ENCODE data around the gene GAS2L1.

Gene GAS2L1

DNA sequence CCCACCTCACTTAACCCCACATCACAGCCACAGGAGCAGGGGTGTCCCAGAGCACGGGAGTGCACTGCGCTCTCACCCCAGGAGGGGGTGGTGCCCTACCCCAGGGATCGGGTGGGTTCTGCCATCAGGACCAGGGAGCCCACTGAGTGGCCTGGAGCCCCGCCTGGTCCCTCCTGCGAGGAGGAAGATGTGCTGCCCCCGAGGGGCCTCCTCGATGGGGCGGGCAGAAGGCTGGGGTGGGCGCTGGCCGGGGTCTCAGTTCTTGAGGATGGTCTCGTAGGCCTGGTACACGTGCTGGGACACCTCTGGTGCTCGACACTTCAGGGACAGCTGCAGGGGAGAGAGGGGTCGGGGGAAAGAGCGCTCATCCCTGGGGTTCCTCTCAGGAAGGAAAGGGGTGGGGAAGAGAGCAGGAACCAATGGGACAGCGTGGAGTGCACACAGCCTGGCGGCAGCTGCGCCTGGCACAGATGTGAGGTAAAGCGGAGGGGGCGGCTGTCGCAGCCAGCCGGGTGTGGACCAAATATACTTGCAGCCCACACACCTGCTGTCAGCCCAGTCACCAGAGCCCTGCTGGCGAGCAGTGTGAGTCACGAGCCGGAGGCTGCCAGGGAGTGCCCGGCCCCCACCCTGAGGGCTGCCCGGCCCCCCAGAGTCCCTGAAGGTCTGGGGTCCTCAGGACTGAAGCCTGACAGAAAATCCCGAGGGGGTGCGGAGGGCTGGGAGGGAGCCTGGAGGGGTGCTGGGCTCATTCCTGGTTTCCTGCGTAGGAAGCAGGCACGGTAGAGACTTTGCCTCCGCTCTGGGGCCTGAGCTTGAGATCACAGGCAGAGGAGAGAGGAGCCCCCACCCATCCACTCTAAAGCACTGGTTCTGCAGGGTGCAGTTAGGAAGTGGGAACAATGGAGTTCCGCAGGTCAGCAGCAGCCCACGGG lies 22.4 kb downstream of the GAS2L1 start:
- no peak for DNase-seq

DNA sequence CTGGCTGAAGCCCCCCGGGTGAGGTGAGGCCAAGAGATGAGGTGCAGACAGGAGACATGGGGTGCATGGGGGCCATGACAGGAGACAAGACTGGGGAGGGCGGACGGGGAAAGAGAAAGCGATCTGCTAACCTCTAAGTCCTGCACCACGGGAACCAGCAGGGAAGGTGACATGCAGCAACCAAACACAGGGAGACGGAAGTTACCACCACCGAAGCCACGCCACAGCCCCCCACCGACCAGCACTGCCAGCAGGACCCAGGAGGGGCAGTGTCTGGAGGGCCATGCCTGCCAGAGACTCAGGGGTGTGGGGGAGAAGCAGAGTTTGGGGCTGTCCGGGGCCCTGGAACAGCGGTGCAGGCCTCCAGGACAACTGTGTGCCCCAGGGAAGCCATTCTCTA lies 23.1 kb downstream of the GAS2L1 start:
- DNase-seq, result no peak

DNA sequence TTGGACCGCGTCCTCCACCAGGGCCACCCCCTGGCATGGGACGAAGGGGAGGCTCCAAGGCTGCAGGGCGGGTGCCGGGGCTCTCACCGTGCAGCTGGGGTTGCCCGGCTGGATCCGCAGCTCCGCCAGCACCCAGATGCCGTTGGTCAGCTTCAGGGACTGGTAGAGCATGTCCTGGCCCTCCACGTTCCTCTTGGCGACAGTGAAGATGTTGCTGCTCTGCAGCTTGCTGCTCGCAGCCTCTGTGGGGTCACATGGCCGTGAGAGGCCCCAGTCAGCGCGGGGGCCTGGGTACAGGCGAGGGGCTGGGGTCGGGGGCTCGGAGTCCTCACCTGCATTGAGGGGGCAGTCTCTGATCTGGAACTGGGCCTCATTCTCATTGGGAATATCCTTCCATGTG lies 23.8 kb downstream of the GAS2L1 start:
- no peak for DNase-seq

DNA sequence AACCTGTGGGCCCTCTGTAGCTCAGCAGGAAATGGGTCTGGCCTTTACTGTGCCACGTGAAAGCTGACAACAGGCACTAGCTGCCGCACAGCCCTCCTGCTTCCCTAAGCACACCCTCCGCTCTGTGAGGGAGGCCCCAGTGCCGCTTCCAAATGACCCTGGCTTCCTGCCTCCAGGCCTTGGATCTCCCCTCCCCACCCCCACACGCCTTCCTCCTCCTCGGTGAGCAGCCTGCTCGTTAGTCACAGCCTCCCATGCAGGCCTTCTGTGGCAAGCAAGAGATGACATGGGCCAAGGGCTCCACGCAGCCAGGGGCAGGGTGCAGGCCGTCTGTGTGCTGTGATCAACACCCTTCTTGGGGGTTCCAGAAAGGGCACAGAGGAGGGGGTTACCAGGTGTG lies 24.3 kb downstream of the GAS2L1 start:
- no peak for DNase-seq

DNA sequence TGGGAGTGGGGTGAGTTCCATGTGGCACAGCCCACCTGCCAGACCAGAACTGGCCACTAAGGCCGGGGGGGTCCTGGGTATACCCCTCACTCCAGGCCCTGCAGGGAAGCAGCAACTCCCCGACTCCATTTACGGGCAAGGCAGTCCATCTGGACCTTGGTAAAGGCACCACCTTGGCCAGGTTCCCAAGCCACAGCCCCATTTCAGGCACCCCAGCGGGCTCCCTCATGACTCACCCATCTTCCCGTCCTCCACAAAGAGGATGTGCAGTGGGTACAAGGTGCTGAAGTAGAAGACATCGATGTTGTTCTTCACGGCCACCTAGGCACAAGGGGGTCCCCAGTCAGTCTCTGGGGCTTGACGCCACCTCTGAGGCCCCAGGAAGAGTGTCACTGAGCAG lies 24.8 kb downstream of the GAS2L1 start:
- no peak for DNase-seq

DNA sequence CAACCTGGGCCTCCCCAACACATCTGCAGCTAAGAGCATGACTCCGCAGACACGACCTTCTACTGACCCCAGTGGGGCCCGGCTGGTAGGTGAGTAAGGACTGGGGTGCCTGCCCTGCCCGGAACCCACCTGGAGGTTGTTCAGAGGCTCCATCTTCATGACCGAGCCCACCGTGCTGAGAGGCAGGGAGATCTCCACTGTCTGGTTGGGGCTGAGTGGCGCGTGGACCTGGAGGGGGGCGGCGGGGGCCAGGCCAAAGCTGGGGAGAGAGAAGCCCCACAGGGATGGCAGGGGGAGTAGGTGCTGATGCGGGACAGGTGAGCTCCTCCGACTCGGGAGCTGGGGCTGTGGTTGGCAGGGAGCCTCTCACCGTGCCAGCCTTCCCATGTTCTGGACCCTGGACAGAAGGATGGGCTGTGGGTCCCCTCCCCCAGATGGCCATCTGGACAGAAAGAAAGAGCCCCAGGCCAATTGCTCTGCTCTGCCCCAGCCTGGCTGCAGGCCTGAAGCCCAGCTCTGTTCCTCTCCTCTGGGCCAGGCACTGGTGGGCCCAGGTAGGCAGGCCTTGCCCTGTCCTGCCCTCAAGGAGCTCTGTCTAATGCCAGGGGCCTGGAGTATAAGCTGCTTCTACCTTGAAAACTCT lies 25.3 kb downstream of the GAS2L1 start:
- no peak for DNase-seq

DNA sequence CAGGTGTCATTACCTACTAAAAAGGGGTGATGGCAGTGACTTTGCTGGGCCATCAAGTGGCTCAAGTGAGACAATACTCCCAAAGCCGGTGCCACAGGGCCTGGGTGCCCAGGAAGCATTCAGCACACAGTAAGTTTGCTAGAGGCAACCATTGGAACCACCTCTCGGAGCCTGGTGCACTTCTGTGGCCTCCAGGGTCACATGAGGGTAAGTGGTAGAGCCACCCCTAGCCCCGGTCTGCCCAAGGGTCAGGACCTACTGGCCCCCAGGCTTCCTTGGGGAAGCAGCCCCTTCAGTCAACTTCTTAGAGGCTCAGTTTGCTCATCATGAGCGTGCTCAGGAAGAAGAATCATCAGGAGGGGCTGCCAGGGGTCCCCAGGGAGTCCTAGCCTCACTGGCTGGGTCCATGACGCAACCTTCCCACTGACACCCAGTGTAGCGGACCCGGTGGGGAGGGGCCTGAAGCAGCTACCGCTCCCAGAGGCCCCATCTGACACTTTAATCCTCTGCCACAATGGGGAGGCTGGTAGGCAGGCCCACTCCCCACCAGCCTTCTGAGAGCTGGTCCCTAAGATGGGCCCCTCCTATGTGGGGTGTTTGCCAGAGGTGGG lies 26.5 kb downstream of the GAS2L1 start:
- DNase-seq, result no peak

DNA sequence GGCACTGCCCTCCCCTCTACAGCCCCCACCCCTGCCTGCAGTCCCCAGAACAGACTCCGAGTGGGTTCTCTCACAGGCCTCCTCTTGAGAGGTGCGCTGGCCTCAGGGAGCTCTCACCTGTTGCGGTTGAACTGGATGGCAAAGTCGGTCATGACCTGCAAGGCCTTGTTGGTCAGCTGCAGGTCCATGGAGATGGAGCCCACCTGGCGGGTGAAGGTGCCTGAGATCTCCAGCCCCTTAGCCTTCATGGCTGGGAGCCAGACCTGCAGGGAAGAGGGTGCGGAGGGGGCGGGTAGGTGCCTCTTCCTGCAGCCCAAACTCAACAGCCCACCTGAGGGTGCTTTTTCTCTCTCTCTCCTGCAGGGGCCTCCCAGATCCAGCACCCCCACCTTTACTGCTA lies 27.7 kb downstream of the GAS2L1 start:
- DNase-seq, result no peak

DNA sequence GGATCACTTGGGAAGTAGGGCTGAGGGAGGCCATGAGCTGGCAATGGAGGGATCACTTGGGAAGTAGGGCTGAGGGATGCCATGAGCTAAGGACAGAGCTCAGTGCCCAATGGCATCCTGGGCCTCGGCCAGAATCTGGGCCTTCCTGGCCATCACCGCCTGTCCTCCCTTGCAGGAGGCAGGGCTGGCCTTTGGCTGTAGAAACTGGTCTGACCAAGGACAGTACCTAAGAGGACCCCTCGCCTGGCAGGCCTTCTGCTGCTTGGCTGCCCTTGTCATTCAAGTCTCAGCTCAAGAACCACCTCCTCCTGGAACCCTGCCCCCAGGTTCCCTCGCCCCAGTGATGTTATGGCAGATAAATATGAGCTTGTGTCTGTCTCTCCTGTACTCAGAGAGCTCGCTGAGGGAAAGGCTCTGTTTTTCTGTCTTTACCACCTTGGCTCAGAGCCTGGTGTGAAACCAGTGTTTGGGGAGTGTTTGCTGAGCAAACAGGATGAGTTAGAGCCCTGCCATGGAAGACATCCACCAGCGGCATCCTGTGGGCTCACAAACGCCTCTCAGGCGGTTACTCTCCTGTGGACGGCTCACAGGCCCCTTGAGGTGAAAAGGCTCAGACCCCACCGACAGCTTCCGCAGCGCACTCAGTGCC lies 28.4 kb downstream of the GAS2L1 start:
- no peak for DNase-seq

DNA sequence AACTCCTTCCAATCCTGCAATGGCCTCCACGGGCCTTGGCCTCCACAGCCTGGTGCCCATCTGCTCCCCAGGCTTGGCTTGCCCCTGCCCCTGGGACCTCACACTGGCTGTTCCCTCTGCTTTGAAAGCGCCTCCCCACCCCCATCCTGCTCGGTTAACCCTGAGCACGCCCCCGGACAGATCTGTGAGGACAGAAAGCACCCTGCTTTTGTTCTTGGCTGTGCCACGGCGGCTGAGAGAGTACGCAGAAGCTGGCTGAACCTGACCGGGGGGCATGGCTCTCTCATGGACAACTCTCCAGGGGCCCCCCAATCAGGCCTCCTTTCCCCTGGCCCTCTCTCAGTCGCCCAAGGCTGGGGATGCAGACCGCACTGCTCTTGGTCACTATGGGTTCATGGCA lies 29.2 kb downstream of the GAS2L1 start:
- DNase-seq, result no peak

DNA sequence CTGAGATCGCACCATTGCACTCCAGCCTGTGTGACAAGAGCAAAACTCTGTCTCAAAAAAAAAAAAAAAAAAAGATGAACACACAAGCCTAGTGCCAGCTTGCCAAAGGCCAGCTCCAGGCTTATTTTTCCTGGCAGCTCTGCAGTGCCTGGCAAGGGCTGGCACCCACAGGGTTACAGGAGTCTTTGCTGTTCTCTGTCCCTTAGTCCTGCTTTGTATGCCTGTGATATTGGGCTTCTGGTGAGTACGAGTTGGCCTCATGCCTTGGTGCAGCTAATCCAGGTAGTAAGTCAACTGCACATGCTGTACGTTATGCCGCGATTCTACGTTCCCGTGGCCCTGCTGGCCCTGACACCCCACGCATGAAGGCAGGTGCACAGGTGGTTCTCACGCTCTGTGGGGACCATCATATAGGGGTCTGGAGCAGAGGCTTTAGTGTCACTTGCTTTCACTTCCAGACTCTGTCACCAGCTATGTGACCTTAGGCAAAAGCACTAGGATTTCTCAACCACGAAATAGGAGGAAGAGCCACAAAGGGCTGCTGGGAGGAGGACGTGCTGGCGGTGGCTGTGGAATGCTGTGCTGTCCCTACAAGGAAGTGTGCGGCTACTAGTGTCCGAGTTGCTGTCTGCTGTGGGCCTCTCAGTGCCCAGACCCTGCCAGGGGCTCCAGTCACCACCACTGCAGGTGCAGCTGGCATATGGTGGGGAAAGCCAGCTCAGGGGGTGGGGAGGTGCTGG lies 30.5 kb downstream of the GAS2L1 start:
- DNase-seq, result no peak

DNA sequence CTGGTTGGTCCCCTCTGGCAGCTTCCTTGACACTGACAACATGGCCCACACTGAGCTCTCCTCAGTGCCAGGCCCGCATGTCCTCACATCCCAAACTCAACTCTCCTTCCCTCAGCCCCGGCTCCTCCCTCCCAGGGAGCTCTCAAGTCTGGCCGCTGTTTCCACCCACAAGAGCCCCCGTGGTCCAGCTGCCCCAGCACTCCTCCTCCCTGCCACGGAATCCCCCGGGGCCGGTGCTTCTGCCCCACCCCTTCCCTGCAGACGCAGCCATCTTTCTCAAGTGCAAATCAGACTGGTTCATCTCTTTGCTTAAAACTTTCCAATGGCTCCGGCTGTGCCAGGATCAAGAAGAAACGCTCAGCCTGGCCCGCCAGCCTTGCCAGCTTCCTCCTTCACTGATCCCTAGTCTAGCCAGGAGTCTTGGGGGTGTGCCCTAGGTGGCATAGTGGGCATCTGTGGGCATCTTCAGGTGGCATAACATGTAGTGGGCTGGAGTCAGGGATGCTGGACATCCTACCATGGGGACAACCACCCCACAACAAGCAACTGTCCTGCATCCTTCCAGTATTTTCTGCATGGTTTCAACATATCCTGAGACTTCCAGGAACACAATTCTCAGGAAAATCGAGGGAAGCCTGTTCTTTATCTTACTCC lies 31.3 kb downstream of the GAS2L1 start:
- DNase-seq, result no peak

DNA sequence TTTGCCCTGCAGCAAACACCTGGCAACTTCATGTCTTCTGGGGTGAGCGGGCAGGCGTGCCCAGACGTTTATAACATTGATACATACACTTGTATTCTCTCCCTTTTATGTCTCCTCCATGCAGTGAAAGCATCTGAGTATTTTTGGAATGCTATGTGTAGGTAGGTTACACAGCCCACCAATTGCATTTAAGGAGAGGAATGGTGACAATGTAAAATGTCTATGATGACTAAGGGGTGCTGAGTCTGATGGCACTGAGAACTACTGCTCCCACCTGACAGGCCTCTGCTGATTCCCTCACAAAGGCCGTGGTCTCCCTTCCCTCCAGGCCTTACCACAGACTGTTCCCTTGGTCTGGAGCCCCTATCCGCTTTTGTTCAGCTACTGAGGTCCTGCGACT lies 31.9 kb downstream of the GAS2L1 start:
- no peak for DNase-seq

DNA sequence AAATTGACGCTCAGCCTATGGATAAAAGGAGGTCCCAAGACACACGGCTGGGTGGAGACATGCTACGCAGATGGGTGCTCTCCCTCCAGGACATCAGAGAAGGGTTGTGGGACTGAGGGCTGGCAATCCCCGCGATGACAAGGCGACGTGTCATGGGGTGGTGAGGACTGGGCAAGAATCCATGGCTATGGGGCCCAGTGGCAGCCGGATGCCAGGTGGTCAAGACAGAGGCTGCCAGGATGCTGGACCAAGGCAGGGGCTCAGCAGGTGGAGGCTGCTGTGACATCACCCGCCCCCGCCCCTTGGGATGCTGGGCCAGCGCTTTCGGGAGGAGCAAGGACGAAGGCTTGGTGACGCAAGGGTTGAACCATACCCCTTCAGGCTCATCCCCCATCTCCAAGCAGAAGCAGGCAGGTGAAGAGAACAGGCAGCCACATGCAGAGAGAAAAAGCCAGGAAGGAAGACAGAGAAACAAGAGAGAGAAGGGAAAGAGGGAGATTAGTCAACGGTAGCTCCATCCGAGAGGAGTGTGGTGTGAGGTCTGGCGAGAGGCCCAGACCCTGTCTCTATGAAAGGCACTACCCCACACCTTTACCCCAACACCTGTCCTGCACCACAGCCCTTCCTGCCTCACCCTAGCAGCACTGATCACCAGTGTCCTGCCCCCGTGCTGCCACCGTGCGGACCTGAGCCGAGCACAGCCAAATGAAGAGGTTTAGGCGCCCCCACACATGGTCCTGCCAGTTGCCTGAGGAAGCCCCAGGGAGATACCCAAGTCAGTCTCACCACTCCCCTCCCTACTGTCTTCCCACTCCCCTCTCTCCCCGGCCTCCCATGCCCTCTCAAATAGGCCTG lies 33.2 kb downstream of the GAS2L1 start:
- no peak for DNase-seq

DNA sequence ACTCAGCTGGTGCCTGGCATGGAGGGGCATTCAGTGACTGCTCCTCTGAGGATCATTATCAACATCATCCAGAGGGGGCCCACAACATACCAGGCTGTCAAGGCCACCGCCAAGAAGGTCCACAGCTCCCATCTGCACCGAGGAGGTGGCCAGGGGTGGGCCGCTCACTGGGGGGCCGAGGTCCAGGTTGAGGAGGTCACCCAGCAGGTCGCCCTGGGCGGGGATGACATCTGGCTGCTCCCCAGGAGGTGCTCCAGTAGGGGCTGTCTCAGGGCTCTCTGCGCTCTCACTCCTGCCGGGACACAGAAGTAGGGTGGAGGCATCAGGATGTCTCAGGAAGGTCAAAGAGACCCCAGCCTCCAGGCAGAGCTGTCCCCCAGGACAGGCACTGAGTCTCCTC lies 34.1 kb downstream of the GAS2L1 start:
- no peak for DNase-seq

DNA sequence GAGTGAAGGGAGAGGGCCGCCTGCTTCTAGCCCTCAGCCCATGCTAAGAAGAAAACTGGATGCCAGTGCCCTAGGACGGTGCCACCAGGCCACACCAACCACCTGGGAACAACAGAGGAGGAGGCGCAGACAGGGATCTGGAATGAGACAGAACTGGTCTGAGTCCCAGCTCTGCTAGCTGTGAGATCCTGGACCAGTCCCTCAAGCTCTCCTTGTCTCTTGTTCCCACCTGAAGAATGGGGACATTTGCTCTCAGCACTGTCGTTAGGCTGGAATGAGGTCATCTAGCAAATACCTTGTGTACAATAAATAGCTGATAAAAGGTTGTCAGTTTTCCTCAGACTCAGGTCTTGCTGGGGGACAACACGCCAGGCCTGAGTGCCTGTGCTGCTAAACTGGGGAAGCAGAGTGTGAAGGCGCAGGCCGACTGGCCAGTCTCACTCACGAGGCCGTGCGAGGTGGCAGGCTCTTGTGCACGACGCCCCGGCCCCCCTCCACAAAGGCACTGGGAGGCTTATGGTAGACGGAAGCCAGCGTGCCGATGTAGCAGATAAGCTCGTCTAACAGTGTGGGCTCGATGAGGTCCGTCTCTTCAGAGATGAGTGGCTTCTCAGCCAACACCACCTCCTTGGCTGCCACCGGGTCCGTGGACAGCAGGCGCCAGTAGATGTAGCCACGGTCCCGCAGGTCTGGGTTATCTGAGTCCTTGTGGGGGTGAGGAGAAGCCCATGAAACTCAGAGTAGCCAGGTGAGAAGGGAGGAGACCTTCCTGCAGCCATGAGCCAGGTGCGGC lies 34.8 kb downstream of the GAS2L1 start:
- DNase-seq, result no peak

DNA sequence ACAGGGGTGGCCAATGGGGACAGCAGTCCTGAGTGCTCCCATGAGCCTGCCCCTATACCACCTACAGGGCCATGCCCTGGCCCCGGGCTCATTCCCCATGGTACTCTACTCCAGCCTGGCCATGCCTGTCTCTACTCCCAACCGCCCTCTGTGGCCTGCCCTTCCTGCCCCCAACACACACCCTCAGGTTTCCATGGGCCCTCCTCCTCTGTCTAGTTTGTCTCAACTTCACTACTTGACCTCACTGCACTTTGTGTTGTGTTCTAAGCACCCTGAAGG lies 35.3 kb downstream of the GAS2L1 start:
- no peak for DNase-seq

DNA sequence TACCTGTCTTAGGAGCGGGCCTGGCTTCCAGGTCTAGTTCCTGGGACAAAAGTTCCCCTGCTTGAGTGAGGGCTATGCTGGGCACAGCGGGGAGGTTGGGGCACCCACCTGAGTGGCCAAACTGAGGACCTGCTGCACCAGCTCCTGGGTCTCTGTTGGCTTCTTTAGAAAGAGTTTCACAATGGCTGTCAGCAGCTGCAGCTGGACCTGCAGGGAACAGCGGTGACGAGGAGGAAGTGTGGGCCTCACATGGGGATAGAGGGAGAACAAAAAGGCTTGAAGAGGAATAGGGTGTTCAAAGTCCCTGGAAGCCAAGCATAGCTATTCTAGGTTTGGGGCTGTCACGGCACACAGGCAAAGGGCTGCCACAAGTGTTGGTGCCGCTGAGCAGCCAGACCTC lies 35.7 kb downstream of the GAS2L1 start:
- DNase-seq, result no peak

DNA sequence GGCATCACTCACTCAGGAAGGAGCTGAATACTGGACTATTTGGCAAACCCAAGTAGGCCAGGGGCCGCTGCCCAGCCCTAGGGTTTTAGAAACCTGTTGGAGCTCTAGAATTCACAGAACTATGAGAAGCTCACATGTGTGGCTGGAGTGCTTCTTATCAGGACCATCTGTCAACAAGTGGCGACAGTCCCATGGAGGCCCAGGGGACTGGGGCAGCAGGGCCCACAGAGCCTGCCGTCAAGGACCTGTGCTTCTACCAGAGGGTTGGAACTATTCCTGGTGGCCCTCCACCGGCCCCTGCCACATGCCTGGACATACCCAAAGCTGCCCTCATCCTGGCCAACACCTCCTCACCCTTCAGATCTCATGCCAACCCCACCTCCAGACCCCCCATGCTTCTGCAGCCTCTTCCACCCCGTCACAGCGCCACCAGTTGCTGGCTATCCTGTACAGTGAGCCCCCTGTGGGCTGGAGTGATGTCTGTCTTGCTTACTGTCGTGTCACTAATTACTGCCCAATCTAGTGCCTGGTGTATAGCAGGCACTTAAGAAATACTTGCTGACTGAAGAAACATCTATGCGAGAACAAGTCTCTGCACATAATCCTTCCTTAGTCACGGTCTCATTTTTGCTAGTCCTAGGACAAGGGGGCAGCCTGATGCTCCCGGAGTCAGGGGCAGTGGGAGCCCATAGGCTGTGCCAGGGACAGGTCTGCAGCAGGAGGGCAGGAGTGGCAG lies 36.3 kb downstream of the GAS2L1 start:
- no peak for DNase-seq

DNA sequence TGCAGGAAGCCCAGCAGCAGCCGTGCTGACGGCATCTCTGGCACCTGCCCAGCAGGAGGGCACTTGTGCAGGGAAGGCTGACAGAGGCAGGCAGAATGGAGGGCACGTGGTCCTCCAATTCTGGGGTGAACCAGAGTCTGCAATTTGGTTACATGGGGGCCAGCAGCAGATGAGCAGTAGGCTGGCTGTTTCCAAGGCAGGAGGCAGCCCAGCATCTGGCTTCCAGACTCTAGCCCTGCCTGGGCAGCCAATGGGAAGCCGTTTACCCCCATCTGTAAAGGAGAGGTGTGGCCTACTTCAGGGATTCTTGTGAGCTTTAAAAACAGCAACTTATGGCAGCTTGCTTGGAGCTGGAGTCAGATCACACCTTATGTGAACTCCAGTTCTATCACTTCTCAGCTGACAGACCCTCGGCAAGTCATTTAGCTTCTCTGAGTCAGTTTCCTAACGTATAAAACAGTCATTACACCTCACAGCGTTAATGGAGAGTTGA lies 36.9 kb downstream of the GAS2L1 start:
- no peak for DNase-seq

All from activated CD8-positive, alpha-beta memory T cell treated with anti-CD3 and anti-CD28 coated beads, Interleukin-2, amount 50 U/mL, for 48 hours (primary cell).